ENCODE data around the gene ADGRB2.
A peak's percentile ranks its signal among the peaks of the same experiment; 100 is the strongest.

The ADGRB2 gene

GRCh38 chr1:31763671-31764311 lies 349 bp downstream of the ADGRB2 start:
- no peak for DNase-seq

GRCh38 chr1:31762726-31763670 lies 1.1 kb downstream of the ADGRB2 start:
- peak; percentile 61 for DNase-seq

- no peak for DNase-seq
These were observed 1.8 kb downstream of the ADGRB2 start for GRCh38 chr1:31762323-31762722.

- DNase-seq: no peak
These were observed 2.3 kb downstream of the ADGRB2 start for GRCh38 chr1:31761883-31762282.

- peak; percentile 45 for DNase-seq
These were observed 3.4 kb downstream of the ADGRB2 start for GRCh38 chr1:31760471-31761470.

- no peak for DNase-seq
These were observed 4.7 kb downstream of the ADGRB2 start for GRCh38 chr1:31759298-31760023.

- no peak for DNase-seq
These were observed 5.3 kb downstream of the ADGRB2 start for GRCh38 chr1:31758823-31759222.

GRCh38 chr1:31757989-31758388 lies 6.2 kb downstream of the ADGRB2 start:
- DNase-seq: no peak

GRCh38 chr1:31757204-31757679 lies 6.9 kb downstream of the ADGRB2 start:
- no peak for DNase-seq

GRCh38 chr1:31756578-31756977 lies 7.6 kb downstream of the ADGRB2 start:
- no peak for DNase-seq

- DNase-seq: no peak
These were observed 8.2 kb downstream of the ADGRB2 start for GRCh38 chr1:31755850-31756492.

- no peak for DNase-seq
These were observed 8.9 kb downstream of the ADGRB2 start for GRCh38 chr1:31755197-31755611.

- DNase-seq: no peak
These were observed 9.7 kb downstream of the ADGRB2 start for GRCh38 chr1:31754397-31754796.

GRCh38 chr1:31753707-31754349 lies 10.3 kb downstream of the ADGRB2 start:
- DNase-seq: peak; percentile 66

- DNase-seq: no peak
These were observed 11.1 kb downstream of the ADGRB2 start for GRCh38 chr1:31752952-31753475.

- DNase-seq: no peak
These were observed 11.9 kb downstream of the ADGRB2 start for GRCh38 chr1:31752258-31752657.

- DNase-seq: no peak
These were observed 12.3 kb downstream of the ADGRB2 start for GRCh38 chr1:31751822-31752241.

- no peak for DNase-seq
These were observed 13.2 kb downstream of the ADGRB2 start for GRCh38 chr1:31750858-31751510.

GRCh38 chr1:31749785-31750735 lies 14.1 kb downstream of the ADGRB2 start:
- DNase-seq: no peak

Data from NCI-H2107 (cell line).